GM12872 (cell line): ENCODE data around the gene PTPN18.

ENCODE experiments used
- TF ChIP-seq, protein P1 (sequence below): IDR thresholded peaks from 3 replicates; pipeline ENCODE4 v1.5.1; 2011; ENCODE audit warnings: low read depth, mild to moderate bottlenecking, low read length, moderate library complexity; ENCODE audit not compliant: insufficient read depth

The PTPN18 gene

DNA sequence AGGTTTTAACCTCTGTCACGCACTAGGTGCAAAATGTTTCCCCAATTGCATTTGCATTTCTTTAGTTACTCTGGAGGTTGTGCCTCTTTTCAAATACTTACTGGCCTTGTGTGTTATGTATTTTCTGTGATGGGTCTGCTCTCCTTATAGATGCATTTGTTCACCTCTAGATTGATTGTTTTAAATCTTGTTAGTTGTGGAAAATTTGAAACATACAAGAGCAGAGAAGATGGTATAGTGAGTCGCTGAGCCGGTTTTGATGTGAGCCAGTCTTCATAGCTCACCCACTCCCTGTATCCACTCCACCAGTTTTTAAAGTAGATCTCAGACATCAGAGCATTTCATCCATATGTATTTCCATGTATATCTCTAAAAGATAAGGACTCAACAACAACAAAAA is 6.7 kb upstream of the PTPN18 start:
- TF ChIP-seq, protein P1, sequence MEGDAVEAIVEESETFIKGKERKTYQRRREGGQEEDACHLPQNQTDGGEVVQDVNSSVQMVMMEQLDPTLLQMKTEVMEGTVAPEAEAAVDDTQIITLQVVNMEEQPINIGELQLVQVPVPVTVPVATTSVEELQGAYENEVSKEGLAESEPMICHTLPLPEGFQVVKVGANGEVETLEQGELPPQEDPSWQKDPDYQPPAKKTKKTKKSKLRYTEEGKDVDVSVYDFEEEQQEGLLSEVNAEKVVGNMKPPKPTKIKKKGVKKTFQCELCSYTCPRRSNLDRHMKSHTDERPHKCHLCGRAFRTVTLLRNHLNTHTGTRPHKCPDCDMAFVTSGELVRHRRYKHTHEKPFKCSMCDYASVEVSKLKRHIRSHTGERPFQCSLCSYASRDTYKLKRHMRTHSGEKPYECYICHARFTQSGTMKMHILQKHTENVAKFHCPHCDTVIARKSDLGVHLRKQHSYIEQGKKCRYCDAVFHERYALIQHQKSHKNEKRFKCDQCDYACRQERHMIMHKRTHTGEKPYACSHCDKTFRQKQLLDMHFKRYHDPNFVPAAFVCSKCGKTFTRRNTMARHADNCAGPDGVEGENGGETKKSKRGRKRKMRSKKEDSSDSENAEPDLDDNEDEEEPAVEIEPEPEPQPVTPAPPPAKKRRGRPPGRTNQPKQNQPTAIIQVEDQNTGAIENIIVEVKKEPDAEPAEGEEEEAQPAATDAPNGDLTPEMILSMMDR: no peak

DNA sequence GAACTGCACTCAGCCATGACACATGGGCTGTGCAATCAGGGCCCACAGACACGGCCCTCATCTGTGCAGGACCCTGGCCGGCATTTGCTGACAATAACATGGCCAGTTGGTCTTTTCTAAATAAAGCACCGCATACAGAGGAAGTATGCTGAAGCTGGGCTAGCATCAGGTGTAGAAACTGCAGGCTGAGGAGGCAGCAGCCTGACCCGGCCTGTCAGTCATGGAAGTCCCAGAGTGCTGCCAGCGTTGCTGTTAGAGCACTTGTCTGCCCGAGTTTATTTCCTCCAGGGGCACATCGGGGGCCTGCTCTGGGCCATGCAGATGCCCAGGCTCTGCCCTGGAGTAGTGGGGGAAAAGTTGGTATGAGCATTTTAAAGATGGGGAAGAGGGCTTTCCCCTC is 4.1 kb upstream of the PTPN18 start:
- TF ChIP-seq, protein P1: no peak

DNA sequence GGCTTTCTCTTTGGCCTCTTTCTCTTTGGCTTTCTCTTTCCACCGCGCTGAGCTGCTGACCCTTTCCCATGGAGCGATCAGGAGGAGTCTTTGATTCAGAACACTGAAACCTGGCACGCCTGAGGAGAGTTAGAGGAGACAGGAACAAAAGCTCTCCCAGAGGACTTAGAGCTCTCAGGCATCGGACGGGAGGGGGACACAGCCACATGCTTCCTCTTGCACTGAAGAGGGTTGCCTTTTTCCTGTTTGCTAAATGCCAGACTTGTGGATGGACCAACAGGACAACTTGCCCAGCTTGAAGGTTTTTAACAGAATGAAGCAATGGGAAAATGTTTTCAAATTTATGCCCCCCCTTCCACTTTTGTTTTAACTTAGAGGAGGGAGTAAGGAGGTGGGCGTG is 3.6 kb upstream of the PTPN18 start:
- TF ChIP-seq, protein P1: no peak

DNA sequence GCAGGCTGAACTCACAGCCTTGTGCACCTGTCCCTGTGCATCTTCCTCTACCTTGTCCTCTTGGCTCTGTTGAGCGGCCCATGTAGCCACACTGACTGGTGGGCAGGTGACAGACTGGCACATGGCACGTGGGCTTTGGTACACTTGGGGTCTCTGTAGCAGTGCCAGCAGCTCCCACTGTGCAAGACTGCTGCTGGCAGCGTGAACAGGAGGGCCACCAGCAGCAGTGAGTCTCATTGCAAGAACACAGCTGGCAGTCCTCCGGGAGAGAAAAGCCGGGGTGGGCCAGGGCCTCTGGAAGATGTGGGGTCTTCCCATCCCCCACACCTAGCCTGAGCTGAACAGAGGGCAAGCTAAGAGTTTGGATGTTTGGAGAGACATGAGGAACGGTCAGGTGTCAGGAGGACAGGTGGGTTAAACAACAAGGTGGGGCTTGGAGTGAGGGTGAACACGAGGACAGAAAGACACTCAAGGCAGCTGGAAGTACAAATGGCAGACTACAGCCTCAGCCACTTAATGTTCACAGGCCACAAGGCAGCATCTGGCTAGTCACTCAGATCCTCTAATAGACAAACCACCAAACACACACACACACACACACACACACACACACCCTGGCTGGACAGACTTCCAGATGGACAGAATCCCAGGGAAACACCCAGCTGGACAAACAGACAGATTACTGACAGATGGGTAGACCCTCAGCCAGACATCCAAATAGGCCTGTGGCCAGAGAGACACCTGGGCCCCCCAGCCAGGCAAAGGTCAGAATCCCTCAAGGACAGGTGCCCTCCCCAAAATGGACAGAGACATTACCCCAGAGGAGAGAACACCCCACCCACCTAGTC is 2.3 kb upstream of the PTPN18 start:
- TF ChIP-seq, protein P1: no peak

DNA sequence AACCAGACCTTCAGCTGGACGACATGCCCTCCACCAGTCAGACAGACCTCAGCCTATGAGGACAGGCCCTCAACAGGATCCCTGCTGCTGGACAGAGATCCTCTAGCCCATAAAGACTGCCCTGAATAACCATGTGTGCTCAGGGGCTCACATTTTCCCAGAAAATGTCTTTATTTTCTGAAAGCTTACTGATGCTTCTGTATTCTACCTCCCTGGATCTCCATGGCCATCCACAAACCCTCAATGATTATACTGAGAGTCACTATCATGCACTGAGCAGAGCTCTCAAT is 1.8 kb upstream of the PTPN18 start:
- TF ChIP-seq, protein P1: no peak

DNA sequence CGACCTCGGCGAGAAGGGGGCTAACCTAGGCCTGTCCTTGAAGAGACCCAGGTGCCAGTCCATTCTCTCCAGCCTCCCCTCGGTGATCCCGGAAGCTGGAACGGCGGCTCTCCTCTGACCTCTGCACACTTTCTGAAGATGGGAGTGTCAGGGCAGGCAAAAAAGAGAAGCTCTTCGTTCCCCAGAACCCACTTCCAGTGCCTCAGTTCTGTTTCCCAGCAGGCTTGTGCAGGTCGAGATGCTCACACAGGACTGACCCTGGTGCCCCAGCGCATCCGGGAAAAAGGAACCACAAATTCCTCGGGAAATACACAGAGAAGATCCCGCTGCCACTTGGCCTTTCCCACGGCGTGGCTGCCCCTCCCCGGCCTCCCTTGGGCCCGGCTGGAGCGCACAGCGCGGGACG is 681 bp upstream of the PTPN18 start:
- TF ChIP-seq, protein P1: no peak

DNA sequence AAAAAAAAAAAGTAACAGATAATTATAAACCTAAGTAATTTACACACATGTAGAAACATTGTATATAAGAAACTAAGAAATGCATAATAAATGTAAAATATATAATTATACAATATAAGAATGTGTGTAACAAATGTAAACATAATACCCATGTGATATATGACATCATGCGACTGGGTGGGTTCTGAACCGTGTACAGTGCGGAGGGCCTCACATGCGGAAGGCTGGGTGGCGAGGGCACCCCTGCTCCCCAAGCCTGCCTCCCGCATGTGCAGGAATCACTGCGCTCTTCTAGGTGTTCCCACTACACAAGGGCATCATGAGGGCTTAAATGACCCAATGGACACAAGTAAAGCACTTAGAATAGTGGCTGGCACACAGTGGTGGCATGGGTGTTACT is 2.0 kb downstream of the PTPN18 start:
- TF ChIP-seq, protein P1: no peak
